Measurements from ENCODE around the gene HSPBAP1.
"Not testable (repeated sequence)": the region's sequence is repeated elsewhere in the genome, so short reads cannot be mapped to it uniquely, and the experiment has no call there.

HSPBAP1 gene

DNA sequence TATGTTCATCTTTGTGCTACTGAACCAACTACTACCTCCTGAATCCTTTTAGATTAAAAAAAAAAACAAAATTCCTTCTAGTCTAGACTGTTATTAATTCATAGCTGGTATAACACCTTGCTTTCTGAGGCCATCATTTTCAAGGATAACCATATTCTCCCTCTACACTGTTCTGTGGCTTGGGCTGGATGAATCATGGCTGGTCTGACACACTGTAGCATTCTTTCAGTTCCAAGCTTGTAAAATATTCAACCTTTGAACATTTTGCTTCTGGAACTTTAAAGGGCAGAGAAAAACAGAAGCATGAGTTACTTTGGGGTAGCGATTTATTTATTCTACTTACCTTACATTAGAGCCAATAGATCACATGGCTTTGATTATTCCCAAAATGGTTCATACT, 7.6 kb downstream of the HSPBAP1 start:
- no peak for DNase-seq (ENCODE audit: low read depth in 2 of 3, low spot score in 2 of 3)

DNA sequence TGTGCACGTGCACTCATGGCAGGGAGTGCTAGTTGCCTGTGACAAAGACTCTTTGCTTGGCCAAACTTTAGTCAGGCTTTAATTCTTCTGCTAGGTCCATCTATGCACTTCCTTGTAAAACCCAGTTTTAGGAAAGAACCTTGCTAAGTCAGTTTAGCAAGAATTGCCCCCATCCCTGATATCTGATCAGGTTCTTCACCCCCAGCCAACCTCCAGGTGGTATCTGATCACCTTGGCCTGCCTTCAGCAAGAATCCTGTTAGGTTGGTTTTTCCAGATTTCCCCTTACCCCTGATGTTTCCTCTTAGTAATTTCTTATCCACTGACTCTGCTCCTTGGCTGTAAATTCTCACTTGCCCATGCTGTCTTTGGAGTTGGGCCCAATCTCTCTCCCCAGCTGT, 8.4 kb downstream of the HSPBAP1 start:
- no peak for DNase-seq (ENCODE audit: low read depth in 2 of 3, low spot score in 2 of 3)

DNA sequence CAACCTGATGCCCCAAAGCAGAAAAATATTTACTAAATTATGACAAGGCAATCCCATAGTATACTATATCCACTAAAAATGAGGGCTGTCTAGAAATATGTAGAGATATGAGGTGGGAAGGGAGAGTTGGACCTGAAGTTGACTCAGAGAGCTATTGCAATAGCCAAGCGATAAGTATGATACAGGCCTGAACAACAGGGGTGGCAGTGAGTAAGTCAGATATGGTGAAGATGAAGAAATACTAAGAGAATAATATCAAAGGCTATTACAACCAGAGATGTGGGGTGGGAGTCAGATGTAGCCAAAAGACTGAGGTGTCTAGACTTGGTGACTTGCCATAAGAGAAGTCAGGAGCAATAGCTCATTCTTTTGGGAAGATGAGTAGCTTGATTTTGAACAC, 9.2 kb downstream of the HSPBAP1 start:
- no peak for DNase-seq (ENCODE audit: low read depth in 2 of 3, low spot score in 2 of 3)

DNA sequence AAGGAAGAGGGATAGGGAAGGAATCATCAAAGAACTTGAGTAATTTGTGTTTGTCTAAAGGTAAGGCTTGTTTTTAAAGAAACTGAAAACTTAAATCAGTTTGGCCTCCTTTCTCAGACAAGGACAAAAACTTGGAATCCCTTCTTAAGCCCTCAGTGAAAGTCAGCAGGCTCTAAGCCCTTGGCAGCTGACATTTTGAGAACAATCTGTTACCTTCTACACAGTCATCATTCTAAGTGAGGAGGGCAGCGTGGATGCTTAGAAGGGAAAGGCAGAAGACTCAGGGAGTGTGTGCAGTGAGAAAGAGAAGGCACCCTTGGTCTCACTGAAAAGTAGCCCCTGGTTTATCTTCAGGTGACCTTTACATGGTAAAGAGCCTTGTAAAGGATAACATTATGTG, 10.8 kb downstream of the HSPBAP1 start:
- DNase-seq (ENCODE audit: low read depth in 2 of 3, low spot score in 2 of 3): no peak

DNA sequence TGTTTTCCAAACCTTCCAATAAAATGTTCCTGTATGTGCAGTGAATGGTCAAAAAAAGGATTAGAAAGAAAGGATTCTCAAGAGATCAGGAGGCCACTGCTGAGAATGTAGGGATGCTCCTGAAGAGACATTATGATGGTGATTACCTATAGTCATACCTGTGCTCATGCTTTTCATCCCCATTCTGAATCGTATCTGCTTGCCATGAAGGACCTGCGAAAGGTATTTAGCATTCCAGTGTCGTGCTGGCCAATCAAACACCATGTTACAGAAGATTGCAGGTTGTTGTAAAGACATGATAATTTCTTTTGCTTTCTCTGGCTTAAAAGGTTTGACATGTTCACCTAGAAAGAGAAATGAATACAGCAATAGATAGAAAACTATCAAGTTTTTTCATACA, 16.1 kb downstream of the HSPBAP1 start:
- DNase-seq (ENCODE audit: low read depth in 2 of 3, low spot score in 2 of 3): no peak

GRCh38 chr3:122776675-122777468, 16.8 kb downstream of the HSPBAP1 start:
- no peak for DNase-seq (ENCODE audit: low read depth in 2 of 3, low spot score in 2 of 3)

GRCh38 chr3:122774564-122774963, 19.1 kb downstream of the HSPBAP1 start:
- DNase-seq (ENCODE audit: low read depth in 2 of 3, low spot score in 2 of 3): no peak

DNA sequence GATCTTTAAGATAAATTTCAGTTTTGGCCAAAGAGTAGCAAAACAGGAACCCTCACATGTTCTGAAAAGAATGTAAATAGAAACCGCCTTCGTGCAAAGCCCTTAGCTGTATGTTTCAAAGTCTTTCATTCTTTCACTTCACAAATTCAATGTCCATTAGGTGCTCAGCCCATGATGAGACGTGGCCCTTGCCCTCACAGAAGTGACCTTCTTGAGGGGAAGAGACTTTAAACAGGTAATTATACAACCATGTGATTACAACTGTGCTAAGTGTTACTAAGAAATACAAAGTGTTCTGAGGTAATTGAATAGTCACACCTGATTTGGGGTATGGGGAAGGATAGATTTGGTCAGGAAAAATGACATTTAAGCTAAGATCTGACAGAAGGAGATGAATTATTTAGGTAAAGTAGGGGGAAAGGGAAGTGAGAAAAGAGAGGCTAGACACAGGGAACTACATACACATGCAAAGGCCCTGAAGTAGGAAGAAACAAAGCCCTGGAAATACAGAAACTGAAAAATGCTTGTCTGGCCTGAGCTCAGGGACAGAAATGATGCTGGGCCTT, 19.6 kb downstream of the HSPBAP1 start:
- no peak for DNase-seq (ENCODE audit: low read depth in 2 of 3, low spot score in 2 of 3)

- no peak for DNase-seq (ENCODE audit: low read depth in 2 of 3, low spot score in 2 of 3)
Measured at GRCh38 chr3:122772827-122773226, 20.8 kb downstream of the HSPBAP1 start.

- DNase-seq (ENCODE audit: low read depth in 2 of 3, low spot score in 2 of 3): no peak
Measured at GRCh38 chr3:122770521-122771202, 23.0 kb downstream of the HSPBAP1 start.

DNA sequence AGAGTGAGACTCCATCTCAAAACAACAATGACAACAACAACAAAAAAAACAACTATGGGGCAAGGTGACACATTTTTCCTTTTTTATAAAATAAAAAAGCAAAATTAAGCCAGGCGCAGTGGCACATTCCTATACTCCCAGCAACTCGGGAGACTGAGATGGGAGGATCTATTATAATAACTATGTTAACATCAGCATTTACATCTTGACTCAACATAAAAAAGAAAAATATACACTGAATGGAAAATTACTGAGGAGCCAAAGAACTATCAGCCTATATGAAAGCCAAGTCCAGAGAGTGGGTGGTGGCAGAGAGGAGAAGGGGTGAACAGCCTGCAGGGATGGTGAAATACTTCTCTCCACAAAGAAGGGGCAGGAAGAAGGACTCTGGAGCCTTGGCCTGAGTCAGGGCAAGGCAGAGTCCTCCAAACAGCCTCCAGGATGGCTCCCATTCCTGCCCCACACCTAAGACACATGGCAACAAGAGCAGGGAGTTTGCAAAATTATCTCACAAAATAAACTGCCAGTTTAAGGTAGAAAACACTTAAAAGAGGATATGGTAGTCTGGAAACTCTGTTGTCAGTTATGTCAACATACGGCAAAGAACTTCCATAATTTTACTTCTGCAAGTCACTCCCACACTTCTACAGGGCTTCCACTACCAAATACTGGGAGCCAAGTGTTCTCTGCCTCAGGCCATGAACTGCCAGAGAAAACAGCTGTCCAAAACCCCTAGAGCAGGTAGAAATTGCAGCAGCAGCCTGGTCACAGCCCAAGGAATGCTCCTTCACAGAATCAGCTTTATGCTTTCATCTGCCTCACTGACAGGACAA, 25.9 kb downstream of the HSPBAP1 start:
- DNase-seq (ENCODE audit: low read depth in 2 of 3, low spot score in 2 of 3): no peak

DNA sequence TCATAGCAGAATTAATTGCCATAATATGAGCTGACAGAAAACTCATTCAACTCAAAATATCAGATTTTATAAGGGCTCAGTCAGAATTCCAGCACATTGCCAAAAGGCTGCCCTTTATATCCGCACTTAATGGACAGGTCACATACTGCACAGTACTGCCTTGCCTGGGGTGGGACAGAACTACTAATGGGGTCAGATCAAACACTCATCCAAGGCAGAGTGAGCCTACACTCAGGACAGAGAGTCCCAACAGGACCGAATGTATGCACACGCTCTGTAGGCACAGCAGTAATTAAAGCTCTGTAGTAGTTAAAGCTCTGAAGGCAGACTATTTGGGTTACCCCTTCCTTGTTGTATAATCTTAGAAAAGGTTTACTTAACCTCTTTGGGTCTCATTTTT, 27.2 kb downstream of the HSPBAP1 start:
- no peak for DNase-seq (ENCODE audit: low read depth in 2 of 3, low spot score in 2 of 3)

DNA sequence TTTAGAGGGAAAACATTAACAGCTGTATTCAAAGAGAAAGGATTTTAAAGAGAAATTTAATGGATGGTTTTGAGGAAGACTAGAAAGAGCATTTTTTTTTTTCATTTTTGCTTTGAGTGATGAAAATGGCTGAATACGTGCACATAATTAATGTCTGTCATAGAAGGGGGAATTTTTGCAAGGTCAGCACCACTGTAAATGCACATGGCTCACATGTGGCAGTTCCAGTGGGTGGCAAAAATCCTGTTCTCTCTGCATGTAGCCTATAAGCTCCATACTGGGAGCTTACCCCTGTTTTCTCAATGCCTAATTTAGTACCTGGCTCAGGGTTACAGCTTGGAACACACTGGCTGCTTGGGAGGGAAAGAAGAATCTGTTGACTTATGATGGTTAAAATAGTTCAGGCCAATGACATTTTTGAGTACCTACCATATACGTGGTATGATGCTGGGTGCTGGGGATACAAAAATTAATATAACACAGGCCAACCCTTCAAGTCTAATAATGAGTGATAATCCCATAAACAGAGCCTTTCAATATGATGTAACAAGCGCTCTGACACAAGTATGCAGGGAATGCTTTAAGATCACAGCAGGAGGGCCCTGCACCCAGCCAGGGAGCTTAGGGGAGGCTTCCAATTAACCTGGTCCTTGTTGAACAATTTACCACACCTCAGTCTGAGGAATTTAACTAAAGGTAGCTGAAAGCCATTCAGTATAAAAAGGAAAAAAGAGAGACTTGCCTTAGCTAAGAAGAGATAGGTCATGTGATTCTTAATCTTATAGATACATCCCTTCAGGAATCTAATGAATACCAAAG, 33.0 kb downstream of the HSPBAP1 start:
- no peak for DNase-seq (ENCODE audit: low read depth in 2 of 3, low spot score in 2 of 3)

DNA sequence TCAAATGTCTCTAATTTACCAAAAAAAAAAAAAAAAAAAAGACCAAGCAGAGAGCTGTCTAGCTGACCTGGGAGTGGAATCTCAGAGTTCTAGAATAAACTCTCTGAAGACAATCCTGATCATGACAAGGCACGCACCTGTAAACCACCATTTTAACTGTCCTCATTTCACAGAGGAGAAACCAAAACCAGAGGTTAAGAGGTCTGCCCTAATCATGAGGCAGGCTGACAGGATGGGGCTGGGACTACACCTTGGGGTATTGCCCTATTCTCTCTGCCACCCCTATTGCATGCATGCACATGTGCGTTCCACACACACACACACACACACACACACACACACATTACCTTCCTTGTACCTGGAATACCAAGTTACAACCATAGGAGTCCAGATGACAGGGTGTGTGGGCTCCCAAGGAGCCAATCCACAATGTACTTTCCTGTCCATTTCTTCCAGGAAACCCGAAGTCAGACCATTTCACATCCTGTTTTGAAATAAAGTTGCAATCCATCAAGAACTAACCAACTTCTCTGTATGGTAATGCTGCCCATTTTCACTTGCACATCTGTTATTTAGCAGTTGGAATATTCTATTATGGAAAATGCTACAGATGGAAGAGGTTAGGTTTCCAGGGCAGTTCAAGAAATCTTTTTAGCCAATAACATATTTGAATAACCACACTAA, 34.6 kb downstream of the HSPBAP1 start:
- no peak for DNase-seq (ENCODE audit: low read depth in 2 of 3, low spot score in 2 of 3)

DNA sequence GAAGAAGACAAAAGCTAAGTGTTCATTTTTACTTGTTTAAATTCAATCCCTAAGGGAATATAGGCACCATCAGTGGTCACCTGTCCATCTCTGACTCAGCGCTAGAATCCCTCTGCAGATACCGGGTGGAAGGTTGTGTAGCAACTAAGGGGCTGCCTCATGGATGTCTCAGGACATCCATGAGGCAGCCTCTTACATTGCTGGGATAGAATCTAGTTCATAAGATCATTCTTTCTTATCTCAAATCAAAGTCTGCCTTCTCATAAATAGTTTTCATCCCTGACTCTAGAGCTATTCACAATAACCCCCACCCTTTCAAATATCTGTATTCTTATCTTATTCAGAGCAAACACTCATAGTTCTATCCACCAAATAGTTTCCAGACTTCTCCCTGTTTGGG, 38.1 kb downstream of the HSPBAP1 start:
- no peak for DNase-seq (ENCODE audit: low read depth in 2 of 3, low spot score in 2 of 3)

- no peak for DNase-seq (ENCODE audit: low read depth in 2 of 3, low spot score in 2 of 3)
Measured at GRCh38 chr3:122754929-122755328, 38.7 kb downstream of the HSPBAP1 start.

DNA sequence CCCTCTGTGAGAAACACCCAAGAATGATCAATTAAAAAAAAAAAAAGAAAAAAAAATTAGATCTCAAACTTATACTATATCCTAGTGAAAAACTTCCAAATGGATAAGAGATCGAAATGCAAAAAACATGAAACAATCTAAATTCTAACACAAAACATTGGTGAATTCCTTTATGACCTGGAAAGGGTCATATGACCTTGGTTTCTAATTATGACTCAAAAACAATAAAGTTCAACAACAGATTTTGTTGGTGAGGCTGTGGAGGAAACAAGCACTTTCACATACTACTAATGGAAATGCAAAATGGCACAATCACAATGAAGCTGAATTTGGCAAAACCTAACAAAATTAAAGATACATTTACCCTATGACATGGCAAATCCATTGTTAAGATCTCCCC, 45.3 kb downstream of the HSPBAP1 start:
- DNase-seq (ENCODE audit: low read depth in 2 of 3, low spot score in 2 of 3): no peak

DNA sequence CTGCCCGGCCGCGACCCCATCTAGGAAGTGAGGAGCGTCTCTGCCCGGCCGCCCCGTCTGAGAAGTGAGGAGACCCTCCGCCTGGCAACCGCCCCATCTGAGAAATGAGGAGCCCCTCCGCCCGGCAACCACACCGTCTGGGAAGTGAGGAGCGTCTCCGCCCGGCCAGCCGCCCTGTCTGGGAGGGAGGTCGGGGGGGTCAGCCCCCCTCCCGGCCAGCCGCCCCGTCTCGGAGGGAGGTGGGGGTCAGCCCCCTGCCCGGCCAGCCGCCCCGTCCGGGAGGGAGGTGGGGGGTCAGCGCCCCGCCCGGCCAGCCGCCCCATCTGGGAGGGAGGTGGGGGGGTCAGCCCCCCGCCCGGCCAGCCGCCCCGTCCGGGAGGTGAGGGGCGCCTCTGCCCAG, 46.3 kb downstream of the HSPBAP1 start:
- not testable (repeated sequence) for DNase-seq (ENCODE audit: low read depth in 2 of 3, low spot score in 2 of 3)

- DNase-seq (ENCODE audit: low read depth in 2 of 3, low spot score in 2 of 3): no peak
Measured at GRCh38 chr3:122745369-122746021, 48.1 kb downstream of the HSPBAP1 start.

Measured in activated CD8-positive, alpha-beta memory T cell treated with anti-CD3 and anti-CD28 coated beads for 48 hours (primary cell).